ENCODE data around the gene CYTH2.

Gene CYTH2

DNA sequence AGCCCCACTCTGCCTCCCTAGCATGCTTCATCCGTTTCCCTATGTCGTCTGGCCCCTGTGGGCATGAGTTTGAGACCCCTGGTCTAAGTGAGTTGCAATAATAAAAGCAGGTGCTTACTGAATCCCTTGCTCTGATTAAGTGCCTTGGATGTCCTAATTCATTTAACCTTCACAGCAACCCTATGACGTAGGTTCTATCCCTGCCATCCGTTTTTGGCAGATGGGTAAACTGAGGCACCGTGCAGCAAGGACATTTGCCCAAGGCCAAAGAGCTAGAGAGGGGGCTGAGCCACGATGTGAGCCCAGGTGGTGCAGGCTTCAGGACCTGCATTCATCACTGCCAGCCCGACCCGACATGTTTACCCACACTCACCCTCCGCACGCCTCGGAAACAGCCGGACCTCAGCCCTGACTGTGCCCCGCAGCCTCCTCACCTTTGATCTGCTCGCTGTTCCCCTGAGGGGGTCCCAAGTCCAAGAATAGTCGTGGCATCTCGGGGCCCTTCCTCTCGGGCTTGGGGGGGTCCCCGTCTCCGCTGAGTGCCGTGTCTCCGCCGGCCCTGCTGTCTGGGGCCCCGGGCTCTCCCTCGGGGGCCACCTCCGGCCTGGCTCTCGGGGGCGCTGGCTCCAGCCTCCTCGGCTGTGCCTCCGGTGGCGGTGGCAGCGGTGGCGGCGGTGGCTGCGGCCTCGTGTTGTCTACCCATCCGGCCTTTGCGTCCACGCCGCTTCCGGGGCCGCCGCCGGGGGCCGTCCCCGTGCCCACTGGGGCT is 28.0 kb downstream of the CYTH2 start:
- DNase-seq: no peak

GRCh38 chr19:48497728-48498594 is 28.8 kb downstream of the CYTH2 start:
- DNase-seq: no peak

DNA sequence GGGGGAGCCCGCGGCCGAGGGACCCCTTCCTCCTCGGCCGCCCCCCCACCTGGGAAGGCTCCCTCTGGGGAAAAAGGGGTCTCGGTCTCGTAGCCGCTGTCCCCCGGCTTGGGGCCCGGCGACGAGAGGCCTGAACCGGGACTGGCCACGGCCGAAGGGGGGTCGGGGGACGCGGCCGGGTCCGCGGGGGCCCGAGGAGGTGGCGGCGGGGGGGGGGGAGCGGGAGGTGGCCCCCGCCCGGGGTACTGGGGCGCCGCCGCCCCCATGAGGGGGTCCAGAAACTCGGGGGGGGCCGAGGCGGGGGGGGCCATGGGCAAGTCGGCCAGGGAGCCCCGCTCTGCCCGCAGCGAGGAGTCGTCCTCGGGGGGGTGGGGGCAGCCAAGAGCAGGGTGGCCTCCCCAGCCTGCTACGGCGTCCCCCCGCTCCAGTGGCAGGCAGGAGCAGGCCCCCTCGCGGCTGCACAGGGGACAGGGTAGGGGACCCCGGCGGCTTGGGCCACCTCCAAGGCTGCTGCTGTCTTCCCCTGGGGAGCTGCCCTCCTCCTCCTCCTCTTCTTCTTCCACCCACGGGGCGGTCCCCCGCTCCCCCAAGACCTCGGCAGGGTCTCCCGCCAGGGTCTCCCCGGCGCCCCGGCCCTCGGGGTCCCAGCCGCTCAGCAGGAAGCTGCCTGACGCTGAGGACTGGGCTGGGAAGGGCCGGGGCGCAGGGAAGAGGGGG is 29.6 kb downstream of the CYTH2 start:
- DNase-seq: no peak

- no peak for DNase-seq
Measured at GRCh38 chr19:48499316-48500090, 30.3 kb downstream of the CYTH2 start.

DNA sequence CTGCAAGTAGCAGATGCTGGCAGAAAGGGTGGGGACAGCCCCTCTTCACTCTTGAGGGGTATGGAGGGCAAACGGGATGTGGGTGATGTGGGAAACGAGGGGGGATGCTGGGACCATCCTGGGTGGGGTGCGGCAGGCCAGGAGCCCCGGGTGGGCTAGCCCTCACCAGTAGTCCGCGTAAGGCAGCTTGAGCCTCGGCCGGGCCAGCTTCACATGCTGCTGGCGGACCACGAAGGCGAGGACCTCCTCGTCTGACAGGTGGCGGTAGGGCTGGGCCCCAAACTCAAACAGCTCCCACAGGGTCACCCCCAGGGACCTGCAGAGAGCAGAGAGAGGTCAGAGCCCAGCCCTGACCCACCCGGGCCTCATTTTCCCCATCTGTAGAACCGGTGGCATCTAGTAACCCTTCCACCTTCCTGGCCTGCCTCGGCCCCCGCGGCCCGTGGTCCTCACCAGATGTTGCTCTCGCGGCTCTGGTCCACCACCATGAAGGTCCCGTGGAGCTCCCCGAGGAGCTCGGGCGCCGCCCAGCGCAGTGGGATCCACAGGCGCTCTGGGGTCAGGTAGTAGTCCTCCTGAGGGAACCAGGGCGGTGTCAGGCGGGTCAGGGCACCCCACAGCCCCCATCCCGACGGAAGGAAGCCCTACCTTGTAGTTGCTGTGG is 31.8 kb downstream of the CYTH2 start:
- no peak for DNase-seq

GRCh38 chr19:48501494-48502349 is 32.6 kb downstream of the CYTH2 start:
- DNase-seq: peak; percentile 61 to 70

DNA sequence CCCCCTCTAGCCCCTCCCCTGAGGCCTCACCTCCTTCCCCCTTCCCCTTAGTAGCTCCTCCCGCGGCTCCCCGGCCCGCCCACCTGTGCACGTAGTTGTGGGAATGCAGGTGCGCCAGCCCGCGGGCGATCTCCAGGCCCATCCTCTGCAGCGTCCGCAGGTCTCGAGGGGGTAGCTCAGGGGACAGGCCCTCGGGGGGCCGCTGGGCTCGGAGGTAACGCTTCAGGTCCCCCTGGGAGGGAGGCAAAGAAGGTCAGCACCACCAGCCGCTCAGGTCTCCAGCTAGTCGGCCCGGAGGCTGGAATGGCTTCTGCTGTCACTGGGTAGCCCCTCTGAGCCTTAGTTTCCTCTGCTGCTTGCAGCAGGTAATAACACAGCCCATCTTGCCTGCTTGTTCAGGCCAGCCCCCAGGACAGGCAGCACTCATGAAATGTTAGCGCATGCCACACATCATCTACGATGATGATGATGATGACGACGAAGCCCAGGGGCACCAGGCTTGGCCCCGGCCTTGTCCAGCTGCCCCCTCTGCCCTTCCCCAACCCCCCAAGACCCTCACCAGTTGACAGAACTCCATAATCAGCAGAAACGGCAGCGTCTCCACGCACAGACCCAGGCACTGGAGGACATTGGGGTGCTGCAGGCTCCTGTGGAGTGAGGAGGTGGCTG is 33.3 kb downstream of the CYTH2 start:
- no peak for DNase-seq

GRCh38 chr19:48506138-48506733 is 37.1 kb downstream of the CYTH2 start:
- DNase-seq: peak; percentile 55 to 68

DNA sequence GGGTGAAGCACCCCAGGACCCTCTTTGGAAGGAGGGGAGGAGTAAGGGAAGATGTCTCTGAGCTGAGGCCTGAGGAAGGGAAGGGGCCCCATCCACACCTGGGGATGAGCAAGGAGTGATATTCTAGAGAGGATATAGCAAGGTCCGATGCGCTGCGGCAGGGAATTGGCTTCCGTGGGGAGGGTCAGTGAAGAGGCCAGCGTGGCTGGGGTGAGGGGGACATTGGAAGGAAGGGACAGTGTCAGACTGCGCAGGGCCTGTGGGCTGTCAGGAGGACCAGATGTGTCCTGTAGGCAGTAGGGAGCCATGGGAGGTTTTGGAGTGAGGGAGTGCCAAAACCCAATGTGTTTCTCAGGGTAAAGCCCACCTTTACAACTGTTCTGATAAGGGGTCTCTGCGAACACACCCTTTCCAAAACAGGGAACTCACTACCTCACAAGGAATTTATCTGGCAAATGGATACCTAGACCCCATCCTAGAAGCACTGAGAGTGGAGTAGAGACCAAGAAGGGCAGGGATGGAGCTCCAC is 38.8 kb downstream of the CYTH2 start:
- no peak for DNase-seq

DNA sequence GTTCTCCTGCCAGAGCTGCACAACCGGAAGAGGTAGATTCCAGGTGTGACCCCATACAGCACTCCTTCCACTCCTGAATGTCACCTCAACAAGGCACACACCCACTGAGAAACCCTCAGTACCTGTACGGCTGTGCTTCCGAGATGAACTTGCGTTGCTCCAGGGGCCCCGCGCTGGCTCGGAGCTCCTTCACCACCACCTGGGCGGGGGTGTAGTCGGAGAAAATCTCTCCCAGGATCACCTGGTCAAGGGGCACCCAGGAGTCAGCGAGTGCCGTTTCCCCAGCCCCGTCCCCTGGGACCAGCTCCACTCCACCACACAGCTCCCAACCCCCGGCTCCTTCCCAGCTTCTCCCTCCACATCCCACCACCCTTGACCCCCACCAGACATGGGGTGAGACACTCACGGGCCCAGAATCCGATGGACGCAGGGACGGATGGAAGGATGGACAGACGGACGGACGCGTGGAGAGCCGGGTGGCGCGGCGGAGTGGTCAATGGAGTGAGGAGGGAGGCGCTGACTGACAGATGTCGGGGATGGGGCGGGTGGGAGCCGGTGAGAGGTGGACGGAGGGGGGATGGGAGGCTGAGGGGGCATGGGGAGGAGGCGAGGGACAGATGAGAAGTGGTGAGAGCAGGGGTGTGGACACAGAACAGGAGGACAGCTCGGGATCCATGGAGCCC is 39.7 kb downstream of the CYTH2 start:
- no peak for DNase-seq

DNA sequence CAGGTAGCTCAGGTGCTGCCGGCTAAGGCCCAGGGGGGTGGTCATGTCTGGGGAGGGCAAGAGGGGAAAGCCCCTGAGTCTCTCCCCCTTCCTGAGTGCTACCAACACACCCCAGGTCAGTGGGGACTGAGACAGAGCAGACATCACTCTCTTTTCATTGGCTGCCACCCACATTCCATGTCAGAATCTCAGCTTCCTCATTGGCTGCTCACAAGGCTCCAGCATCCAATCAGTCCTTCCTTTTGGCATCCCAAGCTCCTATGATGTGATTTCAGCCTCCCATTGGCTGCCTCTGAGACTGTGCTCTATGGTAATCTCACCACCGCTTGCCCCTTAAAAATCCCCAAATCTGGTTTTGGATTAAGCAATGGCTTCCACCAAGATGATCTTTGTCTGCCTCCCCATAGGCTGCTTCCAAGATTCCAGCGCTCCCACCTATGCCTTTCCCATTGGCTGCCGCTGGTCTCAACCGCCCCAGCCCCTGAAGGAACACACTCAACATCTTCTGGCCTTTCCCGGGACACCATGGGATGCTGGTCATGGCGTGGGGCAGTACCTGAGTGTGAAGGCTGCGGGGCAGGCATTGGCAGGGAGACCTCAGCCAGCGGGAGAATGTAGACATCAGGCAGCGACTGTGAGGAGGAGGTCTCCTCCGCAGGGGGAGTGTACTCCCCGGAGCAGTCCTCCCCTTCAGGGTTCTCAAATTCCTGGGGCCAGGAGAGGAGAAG is 40.5 kb downstream of the CYTH2 start:
- peak; percentile 11 to 21 for DNase-seq

DNA sequence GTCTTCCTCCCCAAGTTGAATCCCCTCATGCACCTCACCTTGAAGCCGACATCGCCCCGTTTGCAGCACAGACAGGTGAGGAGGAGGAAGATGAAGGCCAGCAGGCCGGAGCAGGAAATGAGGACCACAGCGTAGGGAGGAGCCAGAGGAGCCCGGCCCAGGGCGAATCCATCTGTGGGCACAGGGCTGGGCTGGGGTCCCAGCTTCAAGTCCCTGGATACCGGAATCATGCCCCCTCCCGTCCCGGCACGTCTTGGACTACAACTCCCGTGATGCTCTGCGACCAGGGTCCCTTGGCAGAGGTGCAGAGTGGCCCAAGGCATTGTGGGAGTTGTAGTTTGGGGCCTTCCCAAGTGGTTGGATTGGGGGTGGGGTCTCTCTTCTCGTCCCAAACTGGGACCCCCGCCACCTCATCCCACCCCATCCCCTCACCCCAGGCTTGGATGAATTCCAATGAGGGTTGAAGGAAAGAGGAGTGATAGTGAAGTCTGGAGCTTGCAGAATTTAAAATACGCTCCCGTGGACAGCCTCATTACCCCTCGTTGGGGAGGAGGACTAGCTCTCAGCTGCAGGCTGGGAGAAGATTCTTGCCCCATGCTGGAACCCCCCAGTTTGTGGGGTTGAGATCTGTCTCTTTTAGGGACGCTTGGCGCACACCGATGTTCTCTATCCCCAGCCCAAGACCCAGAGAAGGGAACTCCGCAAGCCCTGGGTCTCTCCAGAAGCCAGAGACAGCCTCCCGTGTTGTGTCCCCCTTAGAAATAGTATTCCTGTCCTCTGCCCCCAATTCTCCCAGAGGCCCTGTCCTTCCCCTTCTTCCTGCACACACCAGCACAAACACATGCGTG is 41.5 kb downstream of the CYTH2 start:
- DNase-seq: peak; percentile 29 to 58

DNA sequence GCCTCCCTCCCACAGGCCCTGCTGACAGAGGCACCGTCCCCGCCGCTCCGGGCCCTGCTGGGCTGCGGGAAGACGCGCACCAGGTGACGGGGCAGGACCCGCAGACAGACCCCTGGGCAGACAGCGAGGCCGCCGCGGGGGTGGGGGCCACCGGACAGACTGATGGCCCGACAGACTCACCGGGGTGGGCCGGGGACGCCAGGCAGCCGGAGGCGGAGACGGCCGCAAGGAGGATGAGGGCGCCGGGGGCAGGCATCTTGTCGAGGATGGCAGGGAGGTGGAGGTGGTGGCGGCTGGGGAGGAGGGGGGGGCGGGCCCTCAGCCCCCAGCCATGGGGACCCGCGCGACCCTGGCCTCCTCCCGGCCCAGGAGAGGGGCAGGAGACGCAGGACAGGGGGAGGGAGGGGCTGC is 42.2 kb downstream of the CYTH2 start:
- DNase-seq: no peak

DNA sequence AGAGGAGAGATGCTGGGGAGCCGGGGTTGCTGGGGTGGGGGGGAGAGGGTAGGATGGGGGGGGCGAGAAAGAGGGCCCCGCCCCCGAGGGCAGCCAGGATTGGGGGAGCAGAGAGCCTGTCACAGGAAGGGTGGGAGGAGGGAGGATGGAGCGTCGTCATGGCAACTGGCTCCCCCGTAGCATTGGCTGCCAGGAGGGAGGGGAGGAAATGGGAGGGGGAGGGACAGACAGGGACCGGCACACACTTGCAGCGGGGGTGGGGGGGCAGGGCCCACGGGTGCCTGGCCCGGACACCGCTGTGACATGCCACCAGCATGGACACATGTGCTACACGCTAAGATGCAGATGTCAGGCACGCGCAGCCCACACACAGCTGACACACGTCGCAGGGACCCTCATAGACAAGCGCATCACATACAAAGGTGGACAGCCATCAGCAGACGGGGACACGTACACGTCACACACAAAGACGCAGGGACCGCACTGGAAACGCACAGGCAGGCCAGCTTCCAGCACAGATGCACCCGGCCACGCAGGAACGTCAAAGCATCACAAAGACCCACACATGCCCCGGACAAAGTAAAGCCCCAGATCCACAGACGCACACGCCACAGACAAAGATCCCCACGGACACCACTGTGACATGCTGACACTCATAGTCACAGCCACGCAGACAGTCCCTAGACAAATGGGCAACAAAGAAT is 42.8 kb downstream of the CYTH2 start, which contains the start of gene LMTK3:
TSS of gene LMTK3 (minus strand) at position 36 of the 704 bp plus-strand sequence. CDS start 259 bp downstream, outside the sequence.
- no peak for DNase-seq

GRCh38 chr19:48512504-48513288 is 43.5 kb downstream of the CYTH2 start:
- DNase-seq: peak; percentile 36 to 57
